ENCODE results near the gene ACVR2A.
A peak's percentile ranks its signal among the peaks of the same experiment; 100 is the strongest.

Gene ACVR2A

DNA sequence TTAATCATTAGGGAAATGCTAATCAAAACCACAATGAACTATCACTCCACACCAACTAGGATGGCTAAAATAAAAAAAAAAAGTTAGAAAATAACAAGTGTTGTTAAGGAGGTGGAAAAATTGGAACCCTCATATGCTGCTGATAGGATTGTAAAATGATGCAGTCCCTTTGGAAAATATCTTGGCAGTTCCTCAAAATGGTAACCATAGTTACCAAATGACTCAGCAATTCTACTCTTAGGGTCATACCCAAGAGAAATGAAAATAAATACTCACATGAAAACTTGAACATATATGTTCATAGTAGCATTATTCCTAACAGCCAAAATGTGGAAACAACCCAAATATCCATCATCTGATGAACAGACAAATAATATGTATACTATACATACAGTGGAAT, 15.7 kb upstream of the ACVR2A start:
- Histone ChIP-seq H3K4me1 (ENCODE audit: control insufficient read depth in 5 of 5, insufficient read depth in 5 of 5, low read length in 5 of 5) (peaks cover 0 to 5% (median 0%) of the 10 kb centered on the region in 5 donors), H3K27me3 (ENCODE audit: control insufficient read depth in 5 of 5, insufficient read depth in 4 of 5, low read length in 5 of 5) (no peaks in the 10 kb centered on the region), H3K9me3 (ENCODE audit: control insufficient read depth in 5 of 5, low read length in 5 of 5) (peaks cover 0 to 10% (median 0%) of the 10 kb centered on the region in 5 donors), H3K4me3 (ENCODE audit: low read depth in 1 of 5, low read length in 5 of 5) (no peak overlapping the region), H3K36me3 (ENCODE audit: control insufficient read depth in 5 of 5, insufficient read depth in 5 of 5, low read length in 5 of 5) (no peaks in the 10 kb centered on the region), H3K27ac (ENCODE audit: low read depth, low read length) (no peak overlapping the region), H3K9ac (ENCODE audit: low read length in 5 of 5) (no peak overlapping the region)

DNA sequence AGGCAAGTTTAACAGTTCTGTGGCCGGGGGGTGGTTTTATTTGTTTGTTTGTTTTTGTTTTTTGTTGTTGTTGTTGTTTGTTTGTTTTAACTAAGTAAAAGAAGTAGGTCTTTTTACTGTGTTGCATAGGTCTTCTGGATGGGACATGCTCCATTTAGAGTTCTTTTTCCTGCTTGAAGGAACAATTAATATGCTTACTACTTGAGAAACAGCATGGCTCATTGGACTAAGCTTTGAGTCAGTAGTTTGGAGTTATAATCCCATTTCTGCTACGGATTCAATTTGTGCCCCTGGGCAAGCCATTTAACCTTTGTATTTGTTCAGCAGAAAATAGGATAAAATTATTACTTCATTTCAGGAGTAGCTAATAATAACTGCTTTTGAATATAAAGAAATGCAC, 8.7 kb upstream of the ACVR2A start:
- H3K36me3 ChIP-seq (ENCODE audit: control insufficient read depth in 5 of 5, insufficient read depth in 5 of 5, low read length in 5 of 5), result no peaks in the 10 kb centered on the region
- H3K27ac ChIP-seq (ENCODE audit: low read depth, low read length), result no peak overlapping the region
- H3K27me3 ChIP-seq (ENCODE audit: control insufficient read depth in 5 of 5, insufficient read depth in 4 of 5, low read length in 5 of 5), result no peaks in the 10 kb centered on the region
- peaks cover 0 to 4% (median 0%) of the 10 kb centered on the region in 5 donors for H3K9me3 ChIP-seq (ENCODE audit: control insufficient read depth in 5 of 5, low read length in 5 of 5)
- H3K4me1 ChIP-seq (ENCODE audit: control insufficient read depth in 5 of 5, insufficient read depth in 5 of 5, low read length in 5 of 5), result no peaks in the 10 kb centered on the region
- no peak overlapping the region for H3K4me3 ChIP-seq (ENCODE audit: low read depth in 1 of 5, low read length in 5 of 5)
- H3K9ac ChIP-seq (ENCODE audit: low read length in 5 of 5), result no peak overlapping the region

DNA sequence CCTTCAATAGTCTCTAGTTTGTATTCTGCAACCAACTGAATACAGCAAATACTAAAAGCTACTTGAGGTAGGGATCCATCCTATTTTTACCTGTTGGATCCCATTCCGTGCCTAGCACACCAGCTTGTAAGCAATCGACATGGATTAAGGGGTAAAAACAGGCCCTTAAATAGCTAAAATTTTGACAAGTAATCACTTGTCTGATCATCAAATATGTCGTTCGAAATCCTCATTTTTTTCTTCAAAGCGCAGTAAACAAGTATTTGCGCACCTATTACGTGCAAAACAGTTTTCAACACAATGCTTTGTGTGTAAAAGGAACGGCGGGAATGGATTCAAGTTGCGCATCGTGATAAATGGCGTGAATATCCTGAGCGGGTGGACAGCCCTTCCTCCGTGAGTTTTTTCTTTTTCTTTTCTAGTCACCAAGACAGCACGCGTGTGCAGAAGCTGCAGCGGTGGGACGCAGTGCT, 1.4 kb upstream of the ACVR2A start:
- H3K27ac ChIP-seq (ENCODE audit: low read depth, low read length), result peak overlapping the region; percentile 80
- H3K9ac ChIP-seq (ENCODE audit: low read length in 5 of 5), result peak overlapping the region; percentile 74 to 90 (median 84)
- no peaks in the 10 kb centered on the region for H3K27me3 ChIP-seq (ENCODE audit: control insufficient read depth in 5 of 5, insufficient read depth in 4 of 5, low read length in 5 of 5)
- no peaks in the 10 kb centered on the region for H3K9me3 ChIP-seq (ENCODE audit: control insufficient read depth in 5 of 5, low read length in 5 of 5)
- H3K4me3 ChIP-seq (ENCODE audit: low read depth in 1 of 5, low read length in 5 of 5), result peak overlapping the region; percentile 61 to 86 (median 83)
- H3K36me3 ChIP-seq (ENCODE audit: control insufficient read depth in 5 of 5, insufficient read depth in 5 of 5, low read length in 5 of 5), result no peaks in the 10 kb centered on the region
- H3K4me1 ChIP-seq (ENCODE audit: control insufficient read depth in 5 of 5, insufficient read depth in 5 of 5, low read length in 5 of 5), result peaks cover 3 to 38% (median 32%) of the 10 kb centered on the region in 5 donors

DNA sequence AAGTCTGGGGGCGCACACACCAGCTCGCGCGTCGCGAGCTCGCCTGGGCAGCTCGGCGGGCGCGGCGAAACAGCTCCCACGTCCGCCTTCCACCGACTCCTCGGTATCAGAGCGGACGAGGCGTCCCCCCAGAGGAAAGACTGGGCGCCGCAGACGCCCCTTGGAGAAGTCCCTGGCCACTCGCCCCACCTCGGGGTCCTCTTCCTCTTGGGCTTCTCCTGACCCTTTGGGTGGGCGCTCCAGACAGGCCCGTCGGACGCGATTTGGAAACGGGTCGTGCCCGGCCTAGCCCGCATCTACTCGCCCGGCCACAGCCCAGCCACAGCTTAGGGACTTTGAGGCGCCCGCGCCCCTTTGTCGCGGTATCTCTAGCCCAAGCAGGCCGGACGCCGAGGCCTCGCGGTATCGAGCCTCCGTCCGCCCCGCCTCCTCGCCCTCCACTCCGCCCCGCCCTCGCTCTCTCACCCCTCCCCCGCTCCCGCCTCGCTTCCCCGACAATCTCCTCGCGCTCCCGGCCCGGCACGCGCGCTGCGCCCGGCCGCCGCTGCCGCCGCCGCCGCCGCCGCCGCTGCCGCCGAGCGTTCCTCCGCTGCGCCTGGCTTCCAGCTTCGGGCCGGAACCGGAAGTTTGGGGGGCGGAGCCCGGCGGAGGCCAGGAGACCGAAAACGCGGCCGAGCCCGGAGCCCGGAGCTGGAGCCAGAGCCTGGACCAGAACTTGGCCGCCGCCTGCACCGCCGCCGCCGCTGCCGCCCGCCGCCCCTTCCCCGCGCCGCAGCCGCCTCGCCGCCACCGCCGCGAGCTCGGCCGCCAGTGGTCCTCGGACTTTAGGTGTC, 749 bp upstream of the ACVR2A start:
- H3K36me3 ChIP-seq (ENCODE audit: control insufficient read depth in 5 of 5, insufficient read depth in 5 of 5, low read length in 5 of 5), result no peaks in the 10 kb centered on the region
- peak overlapping the region; percentile 78 to 90 (median 83) for H3K4me3 ChIP-seq (ENCODE audit: low read depth in 1 of 5, low read length in 5 of 5)
- H3K27me3 ChIP-seq (ENCODE audit: control insufficient read depth in 5 of 5, insufficient read depth in 4 of 5, low read length in 5 of 5), result no peaks in the 10 kb centered on the region
- H3K4me1 ChIP-seq (ENCODE audit: control insufficient read depth in 5 of 5, insufficient read depth in 5 of 5, low read length in 5 of 5), result peaks cover 3 to 40% (median 33%) of the 10 kb centered on the region in 5 donors
- peak overlapping the region; percentile 80 for H3K27ac ChIP-seq (ENCODE audit: low read depth, low read length)
- H3K9ac ChIP-seq (ENCODE audit: low read length in 5 of 5), result peak overlapping the region; percentile 80 to 90 (median 84)
- H3K9me3 ChIP-seq (ENCODE audit: control insufficient read depth in 5 of 5, low read length in 5 of 5), result no peaks in the 10 kb centered on the region

DNA sequence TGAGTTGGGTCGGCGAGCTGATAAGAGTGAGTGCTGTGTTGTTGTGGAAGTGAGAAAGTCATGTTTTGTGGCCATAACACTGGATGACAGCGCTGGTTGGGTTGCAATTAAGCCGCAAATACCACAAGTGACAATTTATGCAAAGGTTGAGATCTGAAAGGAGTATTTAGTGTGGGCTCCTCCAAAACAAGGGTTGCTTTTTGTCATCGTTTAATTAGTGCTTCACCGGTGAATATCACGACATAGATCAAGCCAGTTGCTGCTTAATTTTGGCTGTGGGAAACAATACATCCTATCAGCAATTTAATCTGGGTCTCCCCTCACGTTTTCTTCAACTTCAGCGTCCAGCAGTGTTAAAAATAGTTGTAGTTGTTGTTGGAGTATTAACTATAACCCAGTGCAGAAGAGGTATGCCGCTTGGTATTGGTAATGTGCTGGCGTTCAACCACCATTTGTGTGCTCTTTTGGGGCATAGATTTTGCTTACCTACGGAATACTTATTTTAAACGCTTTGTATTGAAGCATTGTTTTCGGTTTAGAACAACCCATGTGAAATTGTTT, 662 bp downstream of the ACVR2A start:
- no peaks in the 10 kb centered on the region for H3K27me3 ChIP-seq (ENCODE audit: control insufficient read depth in 5 of 5, insufficient read depth in 4 of 5, low read length in 5 of 5)
- peak overlapping the region; percentile 78 to 95 (median 81) for H3K4me3 ChIP-seq (ENCODE audit: low read depth in 1 of 5, low read length in 5 of 5)
- no peak overlapping the region for H3K27ac ChIP-seq (ENCODE audit: low read depth, low read length)
- peak overlapping the region; percentile 56 to 81 (median 73) for H3K9ac ChIP-seq (ENCODE audit: low read length in 5 of 5)
- H3K36me3 ChIP-seq (ENCODE audit: control insufficient read depth in 5 of 5, insufficient read depth in 5 of 5, low read length in 5 of 5), result peaks cover 0 to 3% (median 0%) of the 10 kb centered on the region in 5 donors
- no peaks in the 10 kb centered on the region for H3K9me3 ChIP-seq (ENCODE audit: control insufficient read depth in 5 of 5, low read length in 5 of 5)
- peaks cover 3 to 48% (median 39%) of the 10 kb centered on the region in 5 donors for H3K4me1 ChIP-seq (ENCODE audit: control insufficient read depth in 5 of 5, insufficient read depth in 5 of 5, low read length in 5 of 5)

DNA sequence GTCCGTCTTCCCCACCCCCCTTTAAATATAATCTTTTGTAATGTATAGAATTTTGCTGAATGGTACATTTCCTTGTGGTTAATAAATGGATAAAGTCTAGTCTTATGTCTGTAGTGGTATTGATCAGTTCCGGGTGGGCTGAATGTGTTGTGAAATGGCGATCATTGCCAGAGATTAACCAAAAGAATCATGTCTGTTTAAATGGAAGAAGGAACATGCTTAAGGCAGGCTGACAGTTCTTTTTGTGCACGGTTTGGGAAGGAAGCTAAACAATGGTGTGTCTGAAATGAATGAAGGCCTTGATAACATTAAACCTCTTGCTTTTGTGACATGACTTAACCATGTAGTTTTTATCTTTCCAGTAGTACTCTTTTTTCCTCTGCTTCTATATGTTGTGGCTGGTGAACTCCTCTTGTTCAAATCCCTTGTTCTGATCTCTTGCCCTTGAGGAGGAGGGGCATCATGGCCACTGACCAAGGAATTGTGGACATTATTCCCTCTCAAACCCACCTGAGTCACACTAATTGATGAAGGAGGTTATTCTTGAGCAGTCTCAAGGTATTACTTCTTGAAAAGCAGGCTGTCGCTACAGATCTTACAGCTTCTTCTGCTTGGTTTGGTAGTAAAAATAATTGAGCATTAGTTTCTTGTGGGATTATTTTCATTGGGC, 1.7 kb downstream of the ACVR2A start:
- peak overlapping the region; percentile 50 to 81 (median 73) for H3K9ac ChIP-seq (ENCODE audit: low read length in 5 of 5)
- no peaks in the 10 kb centered on the region for H3K27me3 ChIP-seq (ENCODE audit: control insufficient read depth in 5 of 5, insufficient read depth in 4 of 5, low read length in 5 of 5)
- peaks cover 0 to 3% (median 0%) of the 10 kb centered on the region in 5 donors for H3K36me3 ChIP-seq (ENCODE audit: control insufficient read depth in 5 of 5, insufficient read depth in 5 of 5, low read length in 5 of 5)
- H3K4me3 ChIP-seq (ENCODE audit: low read depth in 1 of 5, low read length in 5 of 5), result peak overlapping the region; percentile 78 to 95 (median 81)
- no peaks in the 10 kb centered on the region for H3K9me3 ChIP-seq (ENCODE audit: control insufficient read depth in 5 of 5, low read length in 5 of 5)
- H3K4me1 ChIP-seq (ENCODE audit: control insufficient read depth in 5 of 5, insufficient read depth in 5 of 5, low read length in 5 of 5), result peaks cover 3 to 58% (median 43%) of the 10 kb centered on the region in 5 donors
- no peak overlapping the region for H3K27ac ChIP-seq (ENCODE audit: low read depth, low read length)

DNA sequence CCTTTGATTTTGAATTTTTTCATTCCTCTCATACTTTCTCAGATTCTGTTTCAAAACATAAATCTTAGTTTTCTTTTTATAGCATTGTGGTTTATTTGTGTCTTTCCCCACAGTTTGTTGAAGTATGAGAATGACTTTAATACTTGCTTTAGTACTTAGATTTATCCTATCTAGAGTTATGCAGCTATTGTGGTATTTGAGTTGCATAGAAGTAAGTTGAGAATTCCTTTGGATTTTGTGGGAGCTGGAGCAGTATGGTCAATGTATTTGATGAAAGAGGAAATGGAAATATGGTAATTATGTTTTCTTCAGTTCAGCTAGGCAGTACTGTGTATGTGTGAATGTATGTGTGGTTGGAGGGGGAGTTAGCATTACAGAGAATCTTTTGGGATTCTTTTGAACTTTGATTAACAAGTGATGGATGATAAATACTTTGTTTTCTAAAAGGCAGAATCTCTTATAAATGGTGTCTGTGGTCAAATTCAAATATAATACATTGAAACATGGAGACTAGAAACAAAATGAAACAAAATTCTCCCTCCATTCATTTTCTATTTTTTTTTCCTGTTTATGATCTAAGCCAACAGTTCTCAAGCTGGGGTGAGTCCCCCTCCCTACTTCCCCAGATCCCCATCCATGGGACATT, 3.0 kb downstream of the ACVR2A start:
- Histone ChIP-seq H3K36me3 (ENCODE audit: control insufficient read depth in 5 of 5, insufficient read depth in 5 of 5, low read length in 5 of 5) (peaks cover 0 to 3% (median 0%) of the 10 kb centered on the region in 5 donors), H3K4me3 (ENCODE audit: low read depth in 1 of 5, low read length in 5 of 5) (peak overlapping the region in 3 of 5 donors; percentile 11 to 20 (median 13)), H3K9me3 (ENCODE audit: control insufficient read depth in 5 of 5, low read length in 5 of 5) (no peaks in the 10 kb centered on the region), H3K27ac (ENCODE audit: low read depth, low read length) (no peak overlapping the region), H3K27me3 (ENCODE audit: control insufficient read depth in 5 of 5, insufficient read depth in 4 of 5, low read length in 5 of 5) (no peaks in the 10 kb centered on the region), H3K9ac (ENCODE audit: low read length in 5 of 5) (no peak overlapping the region), H3K4me1 (ENCODE audit: control insufficient read depth in 5 of 5, insufficient read depth in 5 of 5, low read length in 5 of 5) (peaks cover 3 to 59% (median 42%) of the 10 kb centered on the region in 5 donors)

DNA sequence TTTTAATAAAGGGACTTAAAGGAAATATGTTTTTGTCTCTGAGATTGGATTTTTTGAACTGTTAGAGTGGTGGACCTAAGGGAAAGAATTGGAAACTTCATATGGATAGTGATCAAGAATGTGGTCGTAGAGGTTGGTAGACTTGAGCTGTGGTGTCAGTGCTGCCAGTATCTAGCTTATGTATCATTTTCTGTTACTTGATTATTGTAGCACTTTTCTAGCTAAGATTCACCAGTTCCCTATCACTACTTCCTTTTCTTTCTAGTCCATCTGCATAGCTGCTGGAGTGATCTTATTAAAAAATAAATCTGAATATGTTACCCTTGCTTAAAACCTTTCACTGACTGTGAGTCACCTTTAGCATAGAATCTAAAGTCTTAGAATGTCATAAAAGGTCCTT, 6.0 kb downstream of the ACVR2A start:
- Histone ChIP-seq H3K4me3 (ENCODE audit: low read depth in 1 of 5, low read length in 5 of 5) (no peak overlapping the region), H3K9me3 (ENCODE audit: control insufficient read depth in 5 of 5, low read length in 5 of 5) (no peaks in the 10 kb centered on the region), H3K4me1 (ENCODE audit: control insufficient read depth in 5 of 5, insufficient read depth in 5 of 5, low read length in 5 of 5) (peaks cover 0 to 47% (median 35%) of the 10 kb centered on the region in 5 donors), H3K36me3 (ENCODE audit: control insufficient read depth in 5 of 5, insufficient read depth in 5 of 5, low read length in 5 of 5) (peaks cover 0 to 3% (median 0%) of the 10 kb centered on the region in 5 donors), H3K27me3 (ENCODE audit: control insufficient read depth in 5 of 5, insufficient read depth in 4 of 5, low read length in 5 of 5) (no peaks in the 10 kb centered on the region), H3K27ac (ENCODE audit: low read depth, low read length) (no peak overlapping the region), H3K9ac (ENCODE audit: low read length in 5 of 5) (no peak overlapping the region)

DNA sequence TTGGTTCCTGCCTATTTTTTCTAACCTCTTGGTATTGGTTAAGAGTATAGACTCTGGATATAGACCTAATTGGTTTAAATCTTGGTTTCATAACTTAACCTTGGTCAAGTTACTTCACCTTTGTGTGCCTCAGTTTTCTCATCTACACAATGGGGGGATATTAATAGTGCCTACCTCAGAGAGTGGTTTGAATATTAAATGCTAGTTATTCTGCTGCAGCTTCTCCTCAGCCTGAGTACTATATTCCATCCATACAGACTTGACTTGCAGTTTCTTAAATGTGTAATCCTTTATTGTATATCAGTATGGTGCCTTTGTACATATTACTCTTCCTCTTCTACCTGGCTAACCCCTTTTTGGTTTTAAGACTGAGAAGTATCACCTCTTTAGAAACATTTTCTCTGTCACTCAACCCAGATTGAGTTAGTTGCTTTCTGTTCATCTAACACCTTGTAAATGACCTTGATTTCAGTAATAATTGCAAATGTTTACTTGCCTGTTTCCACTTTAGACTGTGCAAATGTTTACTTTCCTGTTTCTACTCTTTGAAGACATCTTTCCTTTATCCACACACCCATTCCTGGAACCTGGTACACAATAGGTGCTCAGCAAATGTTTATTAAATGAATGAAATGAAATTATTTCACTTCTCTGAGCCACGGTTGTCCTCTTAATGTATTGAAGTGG, 6.6 kb downstream of the ACVR2A start:
- Histone ChIP-seq H3K9ac (ENCODE audit: low read length in 5 of 5) (no peak overlapping the region), H3K4me1 (ENCODE audit: control insufficient read depth in 5 of 5, insufficient read depth in 5 of 5, low read length in 5 of 5) (peaks cover 0 to 41% (median 29%) of the 10 kb centered on the region in 5 donors)

More for the DNA sequence above, 6.6 kb downstream of the ACVR2A start:
- peaks cover 0 to 3% (median 0%) of the 10 kb centered on the region in 5 donors for H3K36me3 ChIP-seq (ENCODE audit: control insufficient read depth in 5 of 5, insufficient read depth in 5 of 5, low read length in 5 of 5)
- H3K4me3 ChIP-seq (ENCODE audit: low read depth in 1 of 5, low read length in 5 of 5), result no peak overlapping the region
- no peak overlapping the region for H3K27ac ChIP-seq (ENCODE audit: low read depth, low read length)
- H3K27me3 ChIP-seq (ENCODE audit: control insufficient read depth in 5 of 5, insufficient read depth in 4 of 5, low read length in 5 of 5), result no peaks in the 10 kb centered on the region
- no peaks in the 10 kb centered on the region for H3K9me3 ChIP-seq (ENCODE audit: control insufficient read depth in 5 of 5, low read length in 5 of 5)
